Measurements from ENCODE around the gene PCDHGA9.

DNA sequence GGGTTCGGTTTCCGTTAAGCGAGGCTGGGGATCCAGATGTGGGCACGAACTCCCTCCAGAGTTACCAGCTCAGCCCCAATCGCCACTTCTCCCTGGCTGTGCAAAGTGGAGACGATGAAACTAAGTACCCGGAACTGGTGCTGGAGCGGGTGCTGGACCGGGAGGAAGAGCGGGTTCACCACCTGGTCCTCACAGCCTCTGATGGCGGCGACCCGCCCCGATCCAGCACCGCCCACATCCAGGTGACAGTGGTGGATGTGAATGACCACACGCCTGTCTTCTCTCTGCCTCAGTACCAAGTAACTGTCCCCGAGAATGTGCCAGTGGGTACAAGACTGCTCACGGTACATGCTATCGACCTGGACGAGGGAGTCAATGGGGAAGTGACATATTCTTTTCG lies 19.2 kb upstream of the PCDHGA9 start:
- TF ChIP-seq POLR2A (IDR thresholded peaks at IDR 0.05; ENCODE audit: low read length) (no peak), GATA1 (IDR thresholded peaks at IDR 0.05; ENCODE audit: low read depth, low read length) (no peak)

All from erythroblast (primary cell).